Measurements from ENCODE around the gene SPAAR.

DNA sequence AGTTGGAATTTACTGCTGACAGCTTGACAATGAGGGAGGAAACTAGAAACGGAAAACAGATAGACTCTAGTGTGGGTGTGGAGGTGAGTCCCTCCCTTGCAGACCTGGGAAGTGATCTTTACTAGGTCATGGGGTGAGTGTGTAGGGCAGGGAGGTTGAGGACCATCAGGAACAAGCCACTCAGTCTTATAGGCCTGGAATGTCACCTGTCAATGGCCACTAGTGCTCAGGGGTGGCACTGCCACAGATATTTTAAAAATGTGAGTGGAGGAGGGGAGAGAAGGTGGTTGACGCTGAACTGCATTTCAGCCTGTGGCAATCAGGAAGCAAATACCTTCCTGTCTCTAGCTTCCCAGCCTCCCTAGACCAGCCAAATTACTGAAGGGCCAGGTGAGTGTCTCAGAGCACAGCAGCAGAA, 39.6 kb downstream of the SPAAR start:
- TF ChIP-seq, protein P1, sequence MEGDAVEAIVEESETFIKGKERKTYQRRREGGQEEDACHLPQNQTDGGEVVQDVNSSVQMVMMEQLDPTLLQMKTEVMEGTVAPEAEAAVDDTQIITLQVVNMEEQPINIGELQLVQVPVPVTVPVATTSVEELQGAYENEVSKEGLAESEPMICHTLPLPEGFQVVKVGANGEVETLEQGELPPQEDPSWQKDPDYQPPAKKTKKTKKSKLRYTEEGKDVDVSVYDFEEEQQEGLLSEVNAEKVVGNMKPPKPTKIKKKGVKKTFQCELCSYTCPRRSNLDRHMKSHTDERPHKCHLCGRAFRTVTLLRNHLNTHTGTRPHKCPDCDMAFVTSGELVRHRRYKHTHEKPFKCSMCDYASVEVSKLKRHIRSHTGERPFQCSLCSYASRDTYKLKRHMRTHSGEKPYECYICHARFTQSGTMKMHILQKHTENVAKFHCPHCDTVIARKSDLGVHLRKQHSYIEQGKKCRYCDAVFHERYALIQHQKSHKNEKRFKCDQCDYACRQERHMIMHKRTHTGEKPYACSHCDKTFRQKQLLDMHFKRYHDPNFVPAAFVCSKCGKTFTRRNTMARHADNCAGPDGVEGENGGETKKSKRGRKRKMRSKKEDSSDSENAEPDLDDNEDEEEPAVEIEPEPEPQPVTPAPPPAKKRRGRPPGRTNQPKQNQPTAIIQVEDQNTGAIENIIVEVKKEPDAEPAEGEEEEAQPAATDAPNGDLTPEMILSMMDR (IDR thresholded peaks at IDR 0.05) = no peak
- TF ChIP-seq POLR2A (IDR thresholded peaks at IDR 0.05) = no peak

All from heart left ventricle (tissue), 13 donors.